Psoas muscle (tissue), 8 donors: ENCODE results near the gene SLC52A3. TPM values are rescaled to one million over a fixed set of nuclear protein-coding genes. Genes with fewer than 3 reads are reported as not detected.

Experiments used
- ATAC-seq, 4 donors: fragments of 200-7000 bp; cut with Tn5 transposase; one replicate each; pipeline ENCODE4 v1.9.1; 2020; ENCODE audit warnings: moderate library complexity in 3 of 4, mild to moderate bottlenecking in 2 of 4
- DNase-seq, 2 donors: peaks; one replicate each; pipeline ENCODE4 v3.0.0-alpha.2; 2020
- H3K27ac ChIP-seq: fragments of 200-600 bp; one replicate; pipeline ENCODE4 v1.8.0; 2022
- H3K27me3 ChIP-seq, 3 donors: fragments of 200-600 bp in 1 of 3; one replicate each; pipeline versions ENCODE4 v1.6.1 to v1.8.0; 2013 to 2022; ENCODE audit warnings: low read length in 2 of 3, mild to moderate bottlenecking in 2 of 3, moderate library complexity in 1 of 3; ENCODE audit not compliant: insufficient read depth in 3 of 3
- H3K36me3 ChIP-seq, 2 donors: fragments of 200-600 bp in 1 of 2; one replicate each; pipeline versions ENCODE4 v1.6.1 to v1.8.0; 2013 to 2022; ENCODE audit warnings: low read depth in 1 of 2, mild to moderate bottlenecking in 1 of 2, moderate library complexity in 1 of 2; ENCODE audit not compliant: insufficient read depth in 1 of 2
- H3K4me1 ChIP-seq: fragments of 200-600 bp; one replicate; pipeline ENCODE4 v1.8.0; 2022
- H3K4me3 ChIP-seq: fragments of 200-600 bp; one replicate; pipeline ENCODE4 v1.8.0; 2022; ENCODE audit warnings: mild to moderate bottlenecking
- H3K9me3 ChIP-seq: fragments of 200-600 bp; one replicate; pipeline ENCODE4 v1.8.0; 2022
- CTCF ChIP-seq: fragments of 200-600 bp; IDR thresholded peaks from one replicate; pipeline ENCODE4 v1.8.0; 2022; ENCODE audit warnings: antibody characterized with exemption
- WGBS, 3 donors: extraction: QIAGEN DNeasy Blood & Tissue Kit; methylation state at CpG; one replicate each; pipeline versions ENCODE4 v1.1.6 to v1.1.7; 2013; 5-methylcytosine and 5-hydroxymethylcytosine counted together
- intact Hi-C, 2 donors: fragments of 100-400 bp; cut with DNase I; formaldehyde crosslinking; loops; one replicate each; pipeline versions ENCODE4 v1.11.0 to v1.14.2; 2022
- polyA plus RNA-seq, 3 donors: library from polyadenylated mRNA; stranded (reverse); fragments of 200-250 nt; gene quantifications; one replicate each; pipeline ENCODE4 v1.2.3, GENCODE V29; 2013
- total RNA-seq, 4 donors: library from RNA; stranded (reverse); fragmentation: NEBNext Ultra II Directional in 2 of 4; extraction: Animal tissue kit (Norgen Biotek cat#: 25700) in 2 of 4; gene quantifications; one replicate each; pipeline versions ENCODE4 v1.2.1 to v1.2.4, GENCODE V29; 2021 to 2023
- donor health status: healthy with polysubstance abuse.
- donor health status: DM: no; HTN: no; CAD: no; lungs with moderate emphysema.
- donor health status: Bipolar disorder and iron deficiency.
- donor health status: healthy.
- donor health status: DM: yes; HTN: yes; CAD: no.
- donor health status: DM: no; HTN: no; CAD: no.
- donor health status: DM: no; HTN: no; CAD: no.
- donor health status: DM: yes; HTN: yes; CAD: no.

The SLC52A3 gene
- total and polyA plus RNA-seq, 7 donors: 0.32 to 1.1 (median 0.62) TPM

DNA sequence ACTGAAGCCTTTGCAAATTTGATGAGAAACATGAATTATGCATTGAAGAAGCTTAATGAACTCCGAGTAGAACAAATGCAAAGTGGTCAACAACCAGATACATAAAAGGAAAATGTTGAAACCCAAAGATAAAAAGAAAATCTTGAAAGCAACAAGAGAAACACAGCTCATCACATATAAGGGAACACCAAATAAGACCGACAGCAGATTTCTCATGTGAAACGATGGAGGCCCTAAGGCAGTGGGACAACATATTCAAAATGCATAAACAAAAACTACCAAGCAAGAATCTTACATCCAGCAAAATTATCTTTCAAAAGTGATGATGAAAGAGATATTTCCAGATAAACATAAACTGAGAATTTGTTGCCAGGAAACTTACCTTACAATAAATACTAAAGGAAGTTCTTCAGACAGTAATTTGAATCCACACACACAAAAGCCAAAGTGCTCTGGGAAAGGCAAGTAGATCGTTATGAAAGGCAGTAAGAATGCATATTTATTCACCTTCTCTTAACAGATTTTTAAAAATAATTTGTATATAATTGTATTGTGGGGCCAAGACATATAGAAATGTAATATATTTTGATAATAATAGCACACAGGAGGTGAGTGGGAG lies 22.5 kb downstream of the SLC52A3 start:
- H3K27me3 ChIP-seq: peaks cover 0 to 13% (median 0%) of the 10 kb centered on the region in 3 donors
- H3K27ac ChIP-seq: no peak overlapping the region
- ATAC-seq (no peak), DNase-seq (no peak)
- H3K36me3 ChIP-seq: no peaks in the 10 kb centered on the region
- no peak for TF ChIP-seq CTCF
- intact Hi-C loops: no loop called here
- WGBS, 3 donors: 85 to 89% (median 88%) methylated on average over 4 of the region's 4 CpGs
- H3K9me3 ChIP-seq: peaks cover 12% of the 10 kb centered on the region
- H3K4me3 ChIP-seq: no peak overlapping the region
- no peaks in the 10 kb centered on the region for H3K4me1 ChIP-seq

DNA sequence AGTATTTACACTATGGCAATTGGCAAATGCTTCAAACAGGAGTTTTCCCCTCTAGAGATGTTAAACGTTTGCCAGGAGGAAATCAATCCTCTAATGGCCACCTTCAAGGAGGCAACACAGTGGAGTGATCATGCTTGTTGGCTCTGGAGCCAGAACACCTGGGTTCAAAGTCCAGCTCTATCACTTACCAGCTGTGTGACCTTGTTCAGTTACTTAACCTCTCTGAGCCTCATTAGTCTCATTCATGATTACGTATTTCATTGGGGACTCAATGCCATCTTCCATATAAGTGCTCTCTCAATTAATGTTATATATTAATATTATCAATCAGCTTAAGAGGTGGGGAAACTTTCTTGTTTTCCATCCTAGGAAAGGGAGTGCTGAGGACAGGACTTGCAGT lies 26.1 kb downstream of the SLC52A3 start:
- intact Hi-C loops: no loop called here

DNA sequence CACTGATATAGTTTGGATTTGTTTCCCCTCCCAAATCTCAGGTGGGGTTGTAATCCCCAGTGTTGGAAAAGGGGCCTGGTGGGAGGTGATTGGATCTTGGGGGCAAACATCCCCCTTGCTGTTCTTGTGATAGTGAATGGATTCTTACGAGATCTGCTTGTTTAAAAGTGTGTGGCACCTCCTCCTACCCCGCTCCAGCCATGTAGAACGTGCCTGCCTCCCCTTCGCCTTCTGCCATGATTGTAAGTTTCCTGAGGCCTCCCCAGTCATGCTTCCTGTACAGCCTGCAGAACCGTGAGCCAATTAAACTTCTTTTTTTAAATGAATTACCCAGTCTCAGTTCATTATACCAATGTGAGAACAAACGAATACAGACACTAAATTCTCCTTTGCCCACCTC lies 26.7 kb downstream of the SLC52A3 start:
- ATAC-seq (no peak), DNase-seq (no peak)
- no peaks in the 10 kb centered on the region for H3K4me1 ChIP-seq
- TF ChIP-seq CTCF: no peak
- H3K27ac ChIP-seq: no peak overlapping the region
- no peaks in the 10 kb centered on the region for H3K36me3 ChIP-seq
- WGBS, 3 donors: 61 to 77% (median 64%) methylated on average over 6 of the region's 6 CpGs
- peaks cover 0 to 7% (median 0%) of the 10 kb centered on the region in 3 donors for H3K27me3 ChIP-seq
- H3K9me3 ChIP-seq: peaks cover 12% of the 10 kb centered on the region
- no peak overlapping the region for H3K4me3 ChIP-seq
- intact Hi-C loops: no loop called here

More for the DNA sequence above, 26.1 kb downstream of the SLC52A3 start:
- H3K9me3 ChIP-seq: peaks cover 12% of the 10 kb centered on the region
- WGBS, 3 donors: 59 to 63% (median 61%) methylated on average over 2 of the region's 2 CpGs
- no peak overlapping the region for H3K4me3 ChIP-seq
- H3K4me1 ChIP-seq: no peaks in the 10 kb centered on the region
- no peaks in the 10 kb centered on the region for H3K36me3 ChIP-seq
- TF ChIP-seq CTCF: no peak
- no peak for DNase-seq
- no peak overlapping the region for H3K27ac ChIP-seq
- no peak for ATAC-seq
- peaks cover 0 to 8% (median 0%) of the 10 kb centered on the region in 3 donors for H3K27me3 ChIP-seq

DNA sequence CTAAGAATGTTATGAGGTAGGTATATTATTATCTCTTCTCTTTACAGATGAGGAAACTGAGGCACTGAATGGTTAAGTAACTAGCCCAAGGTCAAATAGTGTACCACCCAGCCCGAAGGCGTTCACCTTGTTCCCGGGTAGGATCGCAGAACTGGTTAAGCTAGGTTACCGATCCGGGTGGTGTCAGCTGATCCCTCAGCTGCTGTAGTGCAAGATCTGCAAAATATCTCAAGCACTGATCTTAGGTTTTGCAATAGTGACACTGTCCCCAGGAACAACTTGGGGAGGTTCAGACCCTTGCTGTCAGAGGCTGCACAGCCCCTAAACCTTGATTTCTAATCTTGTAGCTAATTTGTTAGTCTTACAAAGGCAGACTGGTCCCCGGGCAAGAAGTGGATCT lies 28.1 kb downstream of the SLC52A3 start:
- WGBS, 3 donors: 61 to 74% (median 74%) methylated on average over 7 of the region's 7 CpGs
- ATAC-seq (no peak), DNase-seq (no peak)
- no peaks in the 10 kb centered on the region for H3K36me3 ChIP-seq
- TF ChIP-seq CTCF: no peak
- no peaks in the 10 kb centered on the region for H3K9me3 ChIP-seq
- intact Hi-C loops: no loop called here
- H3K4me1 ChIP-seq: no peaks in the 10 kb centered on the region
- H3K27ac ChIP-seq: no peak overlapping the region
- no peak overlapping the region for H3K4me3 ChIP-seq
- H3K27me3 ChIP-seq: peaks cover 0 to 4% (median 0%) of the 10 kb centered on the region in 3 donors

GRCh38 chr20:739736-740135 lies 28.6 kb downstream of the SLC52A3 start:
- Histone ChIP-seq H3K27me3 (peaks cover 0 to 4% (median 0%) of the 10 kb centered on the region in 3 donors), H3K36me3 (no peaks in the 10 kb centered on the region), H3K9me3 (no peaks in the 10 kb centered on the region), H3K27ac (no peak overlapping the region), H3K4me3 (no peak overlapping the region), H3K4me1 (no peaks in the 10 kb centered on the region)
- intact Hi-C loops: loop anchor here (1.0 to 5.0 kb wide), 3 partner anchors 178 to 387 kb away; no protein-coding TSS in a partner anchor
- WGBS, 3 donors: 79 to 84% (median 84%) methylated on average over 8 of the region's 8 CpGs
- no peak for TF ChIP-seq CTCF
- no peak for ATAC-seq
- DNase-seq: no peak
